NCI-H187 treated with DMSO at 0.1 percent for 48 hours (cell line): Measurements from ENCODE around the gene DNASE1L1.
"Not testable (repeated sequence)": the region's sequence is repeated elsewhere in the genome, so short reads cannot be mapped to it uniquely, and the experiment has no call there.

Source experiments
- DNase-seq: peaks from one replicate; lab custom pipeline; 2025; lab: John Stamatoyannopoulos, UW

DNASE1L1 gene

GRCh38 chrX:154403858-154404257 is 5.2 kb downstream of the DNASE1L1 start:
- DNase-seq = no peak

GRCh38 chrX:154403192-154403591 is 5.9 kb downstream of the DNASE1L1 start:
- no peak for DNase-seq

DNA sequence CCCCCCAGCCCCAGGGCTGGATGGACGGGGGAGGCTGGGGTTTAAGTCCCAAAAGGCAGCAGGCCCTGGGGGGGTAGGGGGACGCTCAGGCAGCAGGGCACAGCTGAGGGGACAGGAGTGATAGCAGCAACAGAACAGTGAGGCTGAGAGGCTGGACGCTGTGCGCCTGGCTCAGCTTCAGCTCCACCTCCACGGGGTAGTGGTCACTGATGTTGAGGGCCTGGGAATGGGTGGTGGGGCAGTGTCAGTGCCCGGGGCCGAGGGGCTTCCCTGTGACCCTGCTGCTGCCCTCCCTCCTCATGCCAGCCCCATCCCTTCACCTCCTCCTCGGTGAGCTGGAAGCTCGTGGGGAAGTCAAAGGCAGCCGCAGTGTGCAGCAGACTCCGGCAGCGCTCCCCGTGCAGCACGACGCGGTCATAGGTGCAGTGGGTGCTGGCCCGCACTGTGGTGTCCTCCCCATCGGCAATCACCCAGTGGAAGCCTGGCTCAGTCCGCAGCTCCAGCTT is 6.4 kb downstream of the DNASE1L1 start:
- no peak for DNase-seq

GRCh38 chrX:154401918-154402621 is 7.0 kb downstream of the DNASE1L1 start:
- no peak for DNase-seq

GRCh38 chrX:154401045-154401799 is 7.8 kb downstream of the DNASE1L1 start:
- no peak for DNase-seq

DNA sequence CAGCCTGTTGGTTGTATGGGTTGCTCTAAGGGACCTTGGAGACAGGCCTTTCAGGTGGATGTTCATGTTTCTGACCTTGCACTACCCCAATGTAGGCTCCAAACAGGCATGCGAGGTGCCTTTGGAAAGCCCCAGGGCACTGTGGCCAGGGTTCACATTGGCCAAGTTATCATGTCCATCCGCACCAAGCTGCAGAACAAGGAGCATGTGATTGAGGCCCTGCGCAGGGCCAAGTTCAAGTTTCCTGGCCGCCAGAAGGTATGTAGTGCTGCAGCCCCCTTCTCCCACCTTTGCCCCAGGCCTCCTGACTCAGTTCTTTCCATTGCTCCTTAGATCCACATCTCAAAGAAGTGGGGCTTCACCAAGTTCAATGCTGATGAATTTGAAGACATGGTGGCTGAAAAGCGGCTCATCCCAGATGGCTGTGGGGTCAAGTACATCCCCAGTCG is 8.7 kb downstream of the DNASE1L1 start:
- DNase-seq = not testable (repeated sequence)

DNA sequence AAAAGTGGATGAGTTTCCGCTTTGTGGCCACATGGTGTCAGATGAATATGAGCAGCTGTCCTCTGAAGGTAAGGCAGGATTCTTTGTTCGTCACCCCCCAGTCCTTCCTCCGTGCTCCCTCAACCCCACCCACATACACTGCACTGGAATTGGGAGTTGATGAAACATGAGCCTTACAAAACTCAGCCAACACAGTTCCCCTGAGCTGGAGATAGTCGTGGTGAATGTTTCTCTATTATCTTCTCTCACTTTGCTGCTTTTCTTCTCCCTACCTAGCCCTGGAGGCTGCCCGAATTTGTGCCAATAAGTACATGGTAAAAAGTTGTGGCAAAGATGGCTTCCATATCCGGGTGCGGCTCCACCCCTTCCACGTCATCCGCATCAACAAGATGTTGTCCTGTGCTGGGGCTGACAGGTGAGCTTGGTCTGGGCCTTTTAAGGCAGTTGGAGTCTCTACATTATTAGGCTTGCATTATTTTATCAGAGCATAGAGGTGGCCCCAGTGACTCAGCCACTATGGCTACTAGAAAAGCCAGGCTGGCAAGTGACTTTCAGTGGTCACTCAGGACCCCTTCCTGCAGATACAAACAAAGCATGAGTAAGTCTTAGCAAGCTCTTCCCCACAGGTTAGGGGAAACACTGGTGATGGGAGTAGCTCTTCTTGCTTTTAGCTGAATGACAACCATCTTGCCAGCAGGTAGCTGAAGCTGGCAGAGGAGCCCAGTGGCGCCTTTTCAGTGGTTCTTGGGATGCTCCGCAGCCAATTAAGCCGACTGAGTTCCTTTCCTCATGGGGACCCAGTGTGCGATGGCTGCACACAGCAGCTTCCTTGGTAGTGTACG is 9.3 kb downstream of the DNASE1L1 start:
- DNase-seq = no peak

DNA sequence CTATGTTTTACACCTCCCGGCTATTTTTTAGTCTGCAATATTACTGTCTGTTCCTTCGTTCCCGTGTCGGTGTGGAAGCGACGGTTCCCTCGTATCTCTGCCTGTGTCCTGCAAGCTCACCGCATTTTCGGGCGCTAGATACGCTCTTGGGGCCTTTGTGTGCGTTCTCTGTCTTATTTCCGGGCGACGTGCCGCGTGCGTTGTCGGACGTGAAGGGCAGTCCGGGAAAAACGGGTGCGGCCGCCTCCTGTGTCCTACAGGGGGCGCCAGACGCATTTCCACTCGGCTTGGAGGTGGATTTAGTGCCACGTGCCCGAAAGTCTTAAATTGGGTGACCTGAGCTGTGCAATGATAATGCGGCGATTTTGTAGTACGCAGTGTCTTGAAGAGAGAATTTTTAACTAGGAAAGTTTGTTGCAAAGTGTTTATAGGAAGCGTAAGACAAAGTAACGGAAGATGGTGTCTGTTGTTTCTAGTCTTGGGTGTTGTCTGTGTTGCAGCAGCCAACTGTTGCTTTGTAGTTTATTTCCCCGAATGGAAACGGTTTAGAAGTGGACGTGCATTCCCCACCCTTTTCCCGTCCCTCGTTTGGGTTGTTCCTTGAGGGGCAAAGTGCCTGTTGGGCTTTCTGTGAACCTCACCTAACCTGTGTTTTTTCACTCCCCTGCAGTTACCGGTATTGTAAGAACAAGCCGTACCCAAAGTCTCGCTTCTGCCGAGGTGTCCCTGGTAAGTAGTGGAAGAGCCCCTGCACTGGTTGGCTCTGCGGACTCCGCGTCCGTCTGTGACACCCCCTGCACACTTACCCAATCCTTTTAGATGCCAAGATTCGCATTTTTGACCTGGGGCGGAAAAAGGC is 10.2 kb downstream of the DNASE1L1 start:
- peak; percentile 53 for DNase-seq

GRCh38 chrX:154397888-154398667 is 11.0 kb downstream of the DNASE1L1 start, which contains the start of gene RPL10:
Gene RPL10 (plus strand): TSS chrX:154398377. CDS start chrX:154398520, 143 bp downstream.
- DNase-seq = peak; percentile 92

DNA sequence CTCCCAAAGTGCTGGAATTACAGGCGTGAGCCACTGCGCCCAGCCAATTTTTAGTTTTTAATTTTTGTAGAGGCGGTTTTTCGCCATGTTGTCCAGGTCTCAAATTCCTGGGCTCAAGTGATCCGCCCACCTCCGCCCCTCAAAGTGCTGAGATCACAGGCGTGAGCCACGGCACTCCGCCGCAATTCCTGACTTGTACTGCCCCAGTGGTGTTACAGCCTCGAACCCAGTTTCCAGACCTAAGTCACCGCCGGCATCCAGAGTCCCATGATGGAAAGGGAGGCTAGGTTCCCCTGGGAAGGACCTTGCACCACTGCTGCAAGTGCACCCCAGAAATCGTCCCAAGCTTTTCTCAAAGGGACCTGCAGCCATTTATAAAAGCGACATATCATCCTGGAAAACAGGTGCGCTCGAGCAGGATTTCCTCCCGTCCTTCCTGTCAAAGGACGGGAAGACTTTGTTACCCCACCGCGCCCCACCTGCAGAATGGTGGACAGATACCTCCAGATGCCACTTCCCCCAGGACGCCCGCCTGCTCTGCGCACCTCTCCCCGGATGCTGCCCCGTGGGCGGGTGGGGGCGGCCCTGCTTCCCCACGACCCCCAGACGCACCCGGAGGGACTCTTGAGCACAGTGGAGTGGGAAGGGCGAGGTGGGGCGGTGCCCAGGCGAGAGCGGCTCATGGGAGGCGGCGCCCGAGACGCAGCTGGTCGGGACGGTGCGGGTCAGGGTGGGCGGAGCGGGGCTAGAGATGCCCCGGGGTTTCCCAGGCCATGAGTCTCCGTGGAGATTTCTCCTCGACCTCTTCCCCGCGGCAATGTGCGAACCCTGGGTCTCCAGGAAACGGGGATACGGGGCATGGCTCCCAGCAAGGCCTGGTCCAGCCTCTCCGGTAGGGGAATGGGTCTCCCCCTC is 11.8 kb downstream of the DNASE1L1 start:
- no peak for DNase-seq

DNA sequence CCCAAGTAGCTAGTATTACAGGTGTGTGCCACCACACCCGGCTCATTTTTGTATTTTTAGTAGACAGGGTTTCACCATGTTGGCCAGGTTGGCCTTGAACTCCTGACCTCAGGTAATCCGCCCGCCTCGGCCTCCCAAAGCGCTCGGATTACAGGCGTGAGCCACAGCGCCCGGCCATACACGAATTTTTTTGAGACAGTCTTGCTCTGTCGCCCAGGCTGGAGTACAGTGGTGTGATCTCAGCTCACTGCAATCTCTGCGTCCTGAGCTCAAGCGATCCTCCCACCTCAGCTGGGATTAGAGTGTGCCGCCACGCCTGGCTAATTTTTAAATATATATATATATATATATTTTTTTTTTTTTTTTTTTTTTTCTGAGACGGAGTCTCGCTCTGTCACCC is 12.7 kb downstream of the DNASE1L1 start:
- DNase-seq = not testable (repeated sequence)

DNA sequence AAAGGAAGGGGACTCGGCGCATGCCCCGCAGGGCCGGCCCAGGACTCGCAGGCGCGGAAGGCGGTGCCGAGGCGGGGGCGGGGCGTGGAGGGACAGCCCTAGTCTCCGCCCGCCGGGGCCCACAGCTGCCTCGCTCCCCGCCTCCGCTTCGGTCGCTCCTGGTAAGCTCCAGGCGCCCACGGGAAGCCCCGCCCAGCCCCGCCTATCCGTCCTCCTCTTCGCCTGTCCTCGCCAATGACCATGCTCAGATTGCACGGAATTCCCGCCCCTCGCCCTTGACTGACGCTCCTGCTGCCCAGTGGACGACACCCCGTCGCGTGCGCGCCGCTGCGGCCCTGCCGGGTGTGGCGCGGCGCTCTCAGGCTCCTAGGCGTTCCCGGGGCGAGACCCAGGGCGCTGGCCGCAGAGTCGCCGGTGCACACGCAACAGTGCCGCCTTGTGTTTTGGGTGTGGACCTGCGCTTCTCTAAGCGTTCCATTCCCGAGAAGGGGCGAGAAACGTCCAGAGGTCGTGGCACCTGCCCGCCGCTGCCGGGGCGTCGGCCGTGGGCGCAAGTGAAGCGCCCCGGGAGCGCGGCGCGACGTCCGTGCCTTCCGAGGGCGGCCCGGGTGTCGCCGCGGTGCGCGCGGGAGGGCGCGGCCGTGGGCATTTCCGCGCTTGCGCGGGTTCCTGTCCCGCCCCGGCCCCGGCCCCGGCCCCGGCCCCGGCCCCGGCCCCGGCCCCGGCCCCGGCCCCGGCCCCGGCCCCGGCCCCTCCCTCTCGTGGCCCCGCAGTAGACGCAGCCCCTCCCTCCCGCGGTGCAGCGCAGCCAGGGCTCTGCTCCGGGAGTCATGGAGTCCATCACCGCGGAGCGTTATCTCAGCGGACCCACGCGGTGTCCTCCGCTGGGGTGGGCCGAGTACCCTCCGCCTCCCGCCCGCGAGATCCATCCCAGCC is 19.0 kb downstream of the DNASE1L1 start:
- DNase-seq = not testable (repeated sequence)

GRCh38 chrX:154388649-154389048 is 20.4 kb downstream of the DNASE1L1 start:
- DNase-seq = not testable (repeated sequence)

- DNase-seq = not testable (repeated sequence)
Measured at GRCh38 chrX:154388094-154388493, 21.0 kb downstream of the DNASE1L1 start.

DNA sequence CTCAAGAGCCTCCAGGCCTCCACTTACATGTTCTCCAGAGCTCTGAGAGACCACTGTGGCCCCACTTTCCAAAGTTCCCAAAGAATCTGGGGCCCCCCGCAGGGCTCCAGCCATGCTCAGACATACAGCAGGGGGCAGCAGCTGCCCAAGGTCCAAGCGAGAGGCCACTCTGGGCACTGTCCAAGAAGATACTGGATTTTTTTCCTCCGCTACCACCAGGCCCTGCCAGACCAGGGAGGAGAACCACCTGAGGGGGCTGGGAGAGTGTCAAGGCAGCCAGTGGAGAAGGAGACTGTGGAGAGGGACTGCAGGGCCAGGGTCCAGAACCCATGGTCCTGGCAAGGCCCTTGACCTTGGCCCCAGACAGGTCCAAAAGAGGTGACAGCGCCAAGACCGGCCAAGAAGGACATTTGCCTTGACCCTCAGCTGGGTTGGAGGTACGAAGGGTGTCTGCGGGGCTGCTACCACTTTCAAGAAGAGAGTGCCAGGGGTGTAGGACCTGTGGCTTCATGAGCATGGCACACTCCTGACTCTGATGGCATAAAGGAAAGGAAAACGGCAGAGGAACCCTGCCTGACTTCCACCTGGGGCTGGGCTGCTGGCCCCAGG is 24.7 kb downstream of the DNASE1L1 start:
- DNase-seq = no peak

DNA sequence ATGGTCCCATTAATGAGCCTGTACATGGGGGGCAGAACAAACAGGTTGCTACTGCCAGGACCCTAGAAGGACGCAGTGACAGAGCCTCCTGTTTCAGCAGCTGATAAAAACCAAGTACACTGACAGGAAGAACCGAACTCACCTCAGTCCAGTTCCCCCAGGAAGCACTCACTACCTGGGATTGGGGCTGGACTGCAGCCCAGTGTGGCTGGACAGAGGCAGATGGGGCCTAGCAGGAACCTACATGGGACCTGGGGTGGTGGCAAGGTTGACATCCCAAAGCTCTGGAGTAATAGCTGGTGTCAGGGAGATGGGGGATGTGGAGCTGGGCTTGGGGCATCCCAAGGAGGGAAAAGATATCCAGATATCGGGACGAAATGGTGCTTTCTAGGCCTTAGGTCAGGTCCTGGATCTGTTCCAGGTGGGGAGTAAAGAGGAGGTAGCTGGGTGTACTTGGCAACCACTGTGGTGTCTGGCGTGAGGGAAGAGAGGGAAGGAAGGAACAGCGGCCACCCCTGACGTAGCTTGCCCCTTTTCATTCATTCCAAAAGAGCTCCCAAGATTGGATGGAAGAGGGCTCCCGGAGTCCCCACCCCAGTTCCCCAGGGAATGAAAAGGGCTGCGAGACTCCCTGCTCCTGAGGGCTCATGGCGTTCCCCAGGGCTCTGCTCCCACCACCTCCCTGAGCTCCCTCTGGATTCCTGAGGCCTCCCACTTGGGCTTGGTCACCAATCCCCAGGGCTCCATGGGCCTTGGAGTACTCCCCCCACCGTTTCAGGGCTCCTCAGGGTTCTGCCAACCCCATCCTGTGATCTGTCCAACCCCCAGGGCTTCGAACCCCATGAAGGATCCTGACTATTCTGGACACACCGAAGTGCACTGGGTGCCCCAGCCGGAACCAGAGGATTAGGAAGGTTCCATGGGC is 25.4 kb downstream of the DNASE1L1 start:
- no peak for DNase-seq
